HepG2 (cell line): ENCODE data around the gene KIF6. TPM values are rescaled to one million over a fixed set of nuclear protein-coding genes. Genes with fewer than 3 reads are reported as not detected.

Experiments used
- ARNTL ChIP-seq: sonication (generic); formaldehyde crosslinking; IDR thresholded peaks from 2 replicates; pipeline ENCODE4 v1.4.0; 2020; ENCODE audit warnings: mild to moderate bottlenecking, missing genetic modification reagents
- CBX1 ChIP-seq: IDR thresholded peaks from one replicate; pipeline ENCODE4 v1.6.1; 2016; ENCODE audit warnings: antibody characterized with exemption, low read depth
- GABPA ChIP-seq, 2 experiments: IDR thresholded peaks; 2 replicates each; pipeline ENCODE4 v1.6.1; 2011 to 2016; ENCODE audit warnings: low read depth in 2 of 2, low read length in 1 of 2, missing biosample characterization in 1 of 2, missing genetic modification characterization in 1 of 2
- HIC2 ChIP-seq: sonication (generic); formaldehyde crosslinking; IDR thresholded peaks from 2 replicates; pipeline ENCODE4 v1.9.0; 2022; ENCODE audit warnings: low read depth, missing genetic modification reagents
- MNT ChIP-seq: fragments of 450-650 bp; IDR thresholded peaks from 2 replicates; pipeline ENCODE4 v1.6.1; 2016
- MXD1 ChIP-seq: sonication (generic); formaldehyde crosslinking; IDR thresholded peaks from 2 replicates; pipeline ENCODE4 v1.4.0; 2020; ENCODE audit warnings: mild to moderate bottlenecking, missing genetic modification reagents
- NR2F2 ChIP-seq: IDR thresholded peaks from 2 replicates; pipeline ENCODE4 v1.6.1; 2012; ENCODE audit warnings: low read depth, inconsistent platforms, borderline replicate concordance
- PHF8 ChIP-seq: sonication (generic); formaldehyde crosslinking; IDR thresholded peaks from 2 replicates; pipeline ENCODE4 v1.5.0; 2020; ENCODE audit warnings: missing genetic modification reagents
- POGZ ChIP-seq: sonication (generic); formaldehyde crosslinking; IDR thresholded peaks from 2 replicates; pipeline ENCODE4 v1.4.0; 2020; ENCODE audit warnings: mild to moderate bottlenecking, missing genetic modification reagents
- RBAK ChIP-seq: sonication (generic); formaldehyde crosslinking; IDR thresholded peaks from 2 replicates; pipeline ENCODE4 v1.5.1; 2020; ENCODE audit warnings: mild to moderate bottlenecking, missing genetic modification reagents
- SALL1 ChIP-seq: sonication (generic); formaldehyde crosslinking; IDR thresholded peaks from 2 replicates; pipeline ENCODE4 v1.8.0; 2022; ENCODE audit warnings: mild to moderate bottlenecking, missing genetic modification reagents
- SMARCC2 ChIP-seq: fragments of 450-650 bp; IDR thresholded peaks from 2 replicates; pipeline ENCODE4 v1.6.1; 2017; ENCODE audit warnings: antibody characterized with exemption, mild to moderate bottlenecking
- SP2 ChIP-seq: sonication (generic); formaldehyde crosslinking; IDR thresholded peaks from 2 replicates; pipeline ENCODE4 v1.5.1; 2020; ENCODE audit warnings: mild to moderate bottlenecking, missing genetic modification reagents
- SP5 ChIP-seq: IDR thresholded peaks from 2 replicates; pipeline ENCODE4 v1.6.1; 2016; ENCODE audit warnings: low read depth, borderline replicate concordance
- STAT6 ChIP-seq: sonication (generic); formaldehyde crosslinking; IDR thresholded peaks from 2 replicates; pipeline ENCODE4 v1.4.0; 2020; ENCODE audit warnings: missing genetic modification reagents, mild to moderate bottlenecking, borderline replicate concordance
- TEAD3 ChIP-seq: optimal IDR thresholded peaks from 2 replicates; pipeline ENCODE3; 2016; ENCODE audit warnings: borderline replicate concordance
- YEATS4 ChIP-seq: sonication (generic); formaldehyde crosslinking; IDR thresholded peaks from 2 replicates; pipeline ENCODE4 v1.4.0; 2020; ENCODE audit warnings: missing genetic modification reagents, borderline replicate concordance
- ZFAT ChIP-seq: sonication (generic); formaldehyde crosslinking; conservative IDR thresholded peaks from 2 replicates; pipeline ENCODE4 v1.8.1; 2023; ENCODE audit warnings: missing genetic modification reagents, inconsistent platforms
- ZFP91 ChIP-seq: sonication (generic); formaldehyde crosslinking; IDR thresholded peaks from 2 replicates; pipeline ENCODE4 v1.9.0; 2022; ENCODE audit warnings: missing genetic modification reagents, mild to moderate bottlenecking, borderline replicate concordance
- ZNF121 ChIP-seq: sonication (generic); formaldehyde crosslinking; IDR thresholded peaks from 2 replicates; pipeline ENCODE4 v1.5.0; 2020; ENCODE audit warnings: mild to moderate bottlenecking, missing genetic modification reagents
- ZNF317 ChIP-seq: sonication (generic); formaldehyde crosslinking; IDR thresholded peaks from 2 replicates; pipeline ENCODE4 v1.5.0; 2020; ENCODE audit warnings: mild to moderate bottlenecking, missing genetic modification reagents
- ZNF326 ChIP-seq: sonication (generic); formaldehyde crosslinking; IDR thresholded peaks from 2 replicates; pipeline ENCODE4 v1.4.0; 2020; ENCODE audit warnings: missing genetic modification reagents, borderline replicate concordance
- ZNF557 ChIP-seq: sonication (generic); formaldehyde crosslinking; IDR thresholded peaks from 2 replicates; pipeline ENCODE4 v1.4.0; 2020; ENCODE audit warnings: missing genetic modification reagents
- ZNF879 ChIP-seq: sonication (generic); formaldehyde crosslinking; IDR thresholded peaks from 2 replicates; pipeline ENCODE4 v1.8.1; 2023; ENCODE audit warnings: missing genetic modification reagents
- polyA plus RNA-seq, 8 experiments: library from polyadenylated mRNA; depleted of rRNA in 3 of 8; stranded (reverse) in 7 of 8; unstranded in 1 of 8; fragments of >200 nt; fragmentation: Illumina TruSeq in 4 of 8; extraction: Trizol in 4 of 8; gene quantifications; 2 replicates each; pipeline versions ENCODE4 v1.2.1 to v1.2.3, GENCODE V29; 2011 to 2016; ENCODE audit warnings: low read depth in 4 of 8, missing spikeins in 1 of 8, mixed read lengths in 1 of 8; ENCODE audit not compliant: insufficient read depth in 1 of 8
- total RNA-seq, 5 experiments: library from RNA; depleted of rRNA; stranded (reverse); fragments of >200 nt; fragmentation: Illumina TruSeq; extraction: Trizol; gene quantifications; 2 replicates each; pipeline ENCODE4 v1.2.3, GENCODE V29; 2016; ENCODE audit warnings: low read depth in 1 of 5

Gene KIF6
- total and polyA plus RNA-seq, 2 of the 13 experiments (the other 11 are each of a cell fraction or from before 2014, with no cell fraction given), result 0.04 to 0.27 TPM

GRCh38 chr6:39725632-39725997, 407 bp upstream of the KIF6 start (continued):
- TF ChIP-seq MXD1 (CRISPR knock-in tag) (0 out of 2 replicates have a peak, but pooled peaks have one; percentile 9), MNT (no peak), ZFP91 (peak; percentile 56; the same call in 1 of the 2 replicates), POGZ (0 out of 2 replicates have a peak, but pooled peaks have one; percentile 6), ZNF557 (CRISPR knock-in tag) (no peak), ZFAT (CRISPR knock-in tag) (no peak), TEAD3 (no peak), ZNF326 (no peak), ZNF317 (CRISPR knock-in tag) (0 out of 2 replicates have a peak, but pooled peaks have one; percentile 12), SMARCC2 (no peak), STAT6 (no peak), PHF8 (CRISPR knock-in tag) (0 out of 2 replicates have a peak, but pooled peaks have one; percentile 3), ZNF121 (CRISPR knock-in tag) (peak; percentile 99), ARNTL (no peak), YEATS4 (CRISPR knock-in tag) (peak; percentile 28; the same call in 1 of the 2 replicates), NR2F2 (0 out of 2 replicates have a peak, but pooled peaks have one; percentile 5), SALL1 (CRISPR knock-in tag) (0 out of 2 replicates have a peak, but pooled peaks have one; percentile 4), GABPA (IDR thresholded peaks at IDR 0.05; ENCODE audit: low read depth, low read length) (peak; percentile 0; the same call in 1 of the 2 replicates), GABPA (CRISPR knock-in tag; IDR thresholded peaks at IDR 0.05; ENCODE audit: low read depth) (no peak), SP5 (0 out of 2 replicates have a peak, but pooled peaks have one; percentile 1), SP2 (CRISPR knock-in tag) (no peak; the same call in 1 of the 2 replicates), CBX1 (peak; percentile 6), HIC2 (CRISPR knock-in tag) (no peak), ZNF879 (CRISPR knock-in tag) (no peak), RBAK (CRISPR knock-in tag) (no peak)
